ENCODE data around the gene FBXO5.

The FBXO5 gene

GRCh38 chr6:152975204-152975915, 7.5 kb downstream of the FBXO5 start:
- TF ChIP-seq TCF4 (CRISPR knock-in tag; IDR thresholded peaks at IDR 0.05; ENCODE audit: borderline replicate concordance) = no peak
- no peak for TF ChIP-seq CREB5 (CRISPR knock-in tag; IDR thresholded peaks at IDR 0.05; ENCODE audit: low read depth)
- TF ChIP-seq ZC3H10 (CRISPR knock-in tag; IDR thresholded peaks at IDR 0.05) = no peak
- TF ChIP-seq PPARA (CRISPR knock-in tag; IDR thresholded peaks at IDR 0.05; ENCODE audit: borderline replicate concordance) = no peak
- TF ChIP-seq CSDC2 (CRISPR knock-in tag; IDR thresholded peaks at IDR 0.05) = no peak
- no peak for TF ChIP-seq ZFP3 (CRISPR knock-in tag; IDR thresholded peaks at IDR 0.05)
- no peak for TF ChIP-seq ESRRG (CRISPR knock-in tag; IDR thresholded peaks at IDR 0.05)
- no peak for TF ChIP-seq ZFP30 (CRISPR knock-in tag; IDR thresholded peaks at IDR 0.05)
- TF ChIP-seq SNAI2 (CRISPR knock-in tag; IDR thresholded peaks at IDR 0.05) = no peak
- TF ChIP-seq PATZ1 (CRISPR knock-in tag; IDR thresholded peaks at IDR 0.05; ENCODE audit: borderline replicate concordance) = no peak
- TF ChIP-seq ZNF565 (CRISPR knock-in tag; conservative IDR thresholded peaks at IDR 0.05; ENCODE audit: low read depth) = no peak
- no peak for ATAC-seq

- TF ChIP-seq CSDC2 (CRISPR knock-in tag; IDR thresholded peaks at IDR 0.05) (no peak), PATZ1 (CRISPR knock-in tag; IDR thresholded peaks at IDR 0.05; ENCODE audit: borderline replicate concordance) (no peak), ZNF70 (CRISPR knock-in tag; IDR thresholded peaks at IDR 0.05) (no peak), SNAI2 (CRISPR knock-in tag; IDR thresholded peaks at IDR 0.05) (no peak), ZNF8 (CRISPR knock-in tag; IDR thresholded peaks at IDR 0.05) (no peak), CREB5 (CRISPR knock-in tag; IDR thresholded peaks at IDR 0.05; ENCODE audit: low read depth) (no peak), TOX (CRISPR knock-in tag; IDR thresholded peaks at IDR 0.05; ENCODE audit: borderline replicate concordance) (no peak), ZFP3 (CRISPR knock-in tag; IDR thresholded peaks at IDR 0.05) (no peak), TCF4 (CRISPR knock-in tag; IDR thresholded peaks at IDR 0.05; ENCODE audit: borderline replicate concordance) (no peak), CSRNP3 (CRISPR knock-in tag; IDR thresholded peaks at IDR 0.05) (no peak), ESRRG (CRISPR knock-in tag; IDR thresholded peaks at IDR 0.05) (no peak), BACH2 (CRISPR knock-in tag; IDR thresholded peaks at IDR 0.05; ENCODE audit: borderline replicate concordance) (no peak), GLIS3 (CRISPR knock-in tag; IDR thresholded peaks at IDR 0.05) (no peak), OSR1 (CRISPR knock-in tag; IDR thresholded peaks at IDR 0.05) (no peak), ISL1 (CRISPR knock-in tag; IDR thresholded peaks at IDR 0.05) (no peak), TSHZ2 (CRISPR knock-in tag; IDR thresholded peaks at IDR 0.05) (no peak)
- ATAC-seq = no peak
Measured at GRCh38 chr6:152973916-152974315, 8.9 kb downstream of the FBXO5 start.
